ENCODE data around the gene EMC7. TPM values are rescaled to one million over a fixed set of nuclear protein-coding genes. Genes with fewer than 3 reads are reported as not detected.
A peak's percentile ranks its signal among the peaks of the same experiment; 100 is the strongest.

The EMC7 gene
- total and polyA plus RNA-seq, 2 of the 13 experiments (the other 11 are each of a cell fraction or from before 2014, with no cell fraction given) = 46.8 to 113 TPM

GRCh38 chr15:34038023-34038870, 63.4 kb downstream of the EMC7 start (continued):
- no peak for TF ChIP-seq STAG1 (CRISPR knock-in tag; IDR thresholded peaks at IDR 0.05)
- TF ChIP-seq NFKBIZ (CRISPR knock-in tag; IDR thresholded peaks at IDR 0.05) = no peak
- TF ChIP-seq UBTF (CRISPR knock-in tag; IDR thresholded peaks at IDR 0.05) = peak; percentile 69
- TF ChIP-seq REL (CRISPR knock-in tag; conservative IDR thresholded peaks at IDR 0.05) = no peak
- TF ChIP-seq CSRNP1 (CRISPR knock-in tag; IDR thresholded peaks at IDR 0.05) = 0 out of 2 replicates have a peak, but pooled peaks have one; percentile 44
- TF ChIP-seq PBX2 (CRISPR knock-in tag; IDR thresholded peaks at IDR 0.05) = no peak
- no peak for TF ChIP-seq ZNF33B (CRISPR knock-in tag; IDR thresholded peaks at IDR 0.05)
- no peak for TF ChIP-seq ISL2 (CRISPR knock-in tag; IDR thresholded peaks at IDR 0.05)
- peak; percentile 75; the same call in 1 of the 2 replicates for TF ChIP-seq ZNF547 (CRISPR knock-in tag; IDR thresholded peaks at IDR 0.05)
- no peak for TF ChIP-seq SUZ12 (IDR thresholded peaks at IDR 0.05; ENCODE audit: low read depth, low read length)
- TF ChIP-seq PCBP1 (IDR thresholded peaks at IDR 0.05; ENCODE audit: borderline replicate concordance, low read depth, low read length) = no peak
- TF ChIP-seq SMYD3 (CRISPR knock-in tag; IDR thresholded peaks at IDR 0.05) = no peak
- peak; percentile 55; the same call in 1 of the 2 replicates for TF ChIP-seq PATZ1 (CRISPR knock-in tag; IDR thresholded peaks at IDR 0.05)
- TF ChIP-seq HBP1 (CRISPR knock-in tag; IDR thresholded peaks at IDR 0.05; ENCODE audit: low read depth) = no peak
- 0 out of 2 replicates have a peak, but pooled peaks have one; percentile 32 for TF ChIP-seq RXRA (CRISPR knock-in tag; IDR thresholded peaks at IDR 0.05)
- TF ChIP-seq CBX2 (IDR thresholded peaks at IDR 0.05; ENCODE audit: low read depth, low read length) = no peak
- no peak for TF ChIP-seq CBX2 (CRISPR knock-in tag; IDR thresholded peaks at IDR 0.05; ENCODE audit: low read depth)
- TF ChIP-seq NBN (conservative IDR thresholded peaks at IDR 0.05) = no peak
- TF ChIP-seq MBD4 (IDR thresholded peaks at IDR 0.05; ENCODE audit: borderline replicate concordance, low read length) = no peak
- peak; percentile 67; the same call in 1 of the 2 replicates for TF ChIP-seq ZNF768 (CRISPR knock-in tag; IDR thresholded peaks at IDR 0.05)
- no peak for TF ChIP-seq FLYWCH1 (CRISPR knock-in tag; IDR thresholded peaks at IDR 0.05)
- no peak for TF ChIP-seq ZNF235 (CRISPR knock-in tag; IDR thresholded peaks at IDR 0.05; ENCODE audit: borderline replicate concordance)

Measured in HepG2 (cell line).